Suprapubic skin (tissue), 3 donors: Measurements from ENCODE around the gene NET1.

Experiments used
- POLR2A ChIP-seq, 2 donors: fragments of 450-650 bp; IDR thresholded peaks; one replicate each; pipeline ENCODE4 v1.6.1; 2017; ENCODE audit warnings: antibody characterized with exemption in 2 of 2, mild to moderate bottlenecking in 2 of 2, moderate library complexity in 2 of 2
- TF ChIP-seq, protein P1 (sequence below), 2 donors: fragments of 200-600 bp in 1 of 2; fragments of 450-650 bp in 1 of 2; sonication (generic) in 1 of 2; IDR thresholded peaks; one replicate each; pipeline ENCODE4 v1.5.1; 2016 to 2019; ENCODE audit warnings: antibody characterized with exemption in 2 of 2, mild to moderate bottlenecking in 1 of 2, moderate library complexity in 1 of 2

DNA sequence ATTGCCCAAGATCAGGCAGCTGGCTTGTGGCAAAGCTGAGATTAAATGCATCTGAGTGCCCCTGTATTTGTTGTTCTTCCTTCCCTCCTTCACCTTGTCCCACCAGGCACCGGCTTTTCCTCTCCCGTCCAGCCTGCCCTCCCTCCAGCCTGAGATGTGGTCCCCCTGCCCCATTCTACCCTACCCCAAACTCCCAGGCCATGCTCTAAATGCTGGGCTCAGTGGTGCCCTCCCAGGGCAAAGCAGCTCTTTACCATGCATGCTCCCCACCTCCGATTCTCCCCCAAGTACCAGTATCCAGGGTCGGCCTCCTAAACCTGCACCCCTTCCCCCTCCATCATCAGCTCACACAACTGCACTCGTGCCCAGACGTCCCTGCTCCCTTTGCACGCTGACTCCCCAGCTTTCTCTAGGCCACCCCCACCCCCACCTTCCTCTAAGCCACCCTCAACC is 50.5 kb downstream of the NET1 start:
- TF ChIP-seq, protein P1, sequence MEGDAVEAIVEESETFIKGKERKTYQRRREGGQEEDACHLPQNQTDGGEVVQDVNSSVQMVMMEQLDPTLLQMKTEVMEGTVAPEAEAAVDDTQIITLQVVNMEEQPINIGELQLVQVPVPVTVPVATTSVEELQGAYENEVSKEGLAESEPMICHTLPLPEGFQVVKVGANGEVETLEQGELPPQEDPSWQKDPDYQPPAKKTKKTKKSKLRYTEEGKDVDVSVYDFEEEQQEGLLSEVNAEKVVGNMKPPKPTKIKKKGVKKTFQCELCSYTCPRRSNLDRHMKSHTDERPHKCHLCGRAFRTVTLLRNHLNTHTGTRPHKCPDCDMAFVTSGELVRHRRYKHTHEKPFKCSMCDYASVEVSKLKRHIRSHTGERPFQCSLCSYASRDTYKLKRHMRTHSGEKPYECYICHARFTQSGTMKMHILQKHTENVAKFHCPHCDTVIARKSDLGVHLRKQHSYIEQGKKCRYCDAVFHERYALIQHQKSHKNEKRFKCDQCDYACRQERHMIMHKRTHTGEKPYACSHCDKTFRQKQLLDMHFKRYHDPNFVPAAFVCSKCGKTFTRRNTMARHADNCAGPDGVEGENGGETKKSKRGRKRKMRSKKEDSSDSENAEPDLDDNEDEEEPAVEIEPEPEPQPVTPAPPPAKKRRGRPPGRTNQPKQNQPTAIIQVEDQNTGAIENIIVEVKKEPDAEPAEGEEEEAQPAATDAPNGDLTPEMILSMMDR (IDR thresholded peaks at IDR 0.05), result no peak
- TF ChIP-seq POLR2A (IDR thresholded peaks at IDR 0.05), result no peak
